ENCODE results near the gene GOLGA6A. TPM values are rescaled to one million over a fixed set of nuclear protein-coding genes. Genes with fewer than 3 reads are reported as not detected.

GOLGA6A gene
- total RNA-seq, 1 experiment from 2014 or later, result not detected

Other genes with a start within 250 kb of the GOLGA6A start
- gene TBC1D21, start 209.0 kb downstream of the GOLGA6A start, total RNA-seq (2014; rRNA removed; shearing (Covaris generic)), result not detected in 2 replicates
- gene LOXL1, start 156.1 kb downstream of the GOLGA6A start, total RNA-seq (2014; rRNA removed; shearing (Covaris generic)), result 77.4 and 117 TPM in 2 replicates
- 6.0 and 13.0 TPM in 2 replicates for gene STOML1, start 90.3 kb downstream of the GOLGA6A start, total RNA-seq (2014; rRNA removed; shearing (Covaris generic))
- gene PML, start 87.8 kb downstream of the GOLGA6A start, total RNA-seq (2014; rRNA removed; shearing (Covaris generic)), result 5.8 and 8.7 TPM in 2 replicates
- gene ISLR2, start 48.0 kb upstream of the GOLGA6A start, total RNA-seq (2014; rRNA removed; shearing (Covaris generic)), result not detected in 2 replicates
- gene ISLR, start 91.2 kb upstream of the GOLGA6A start, total RNA-seq (2014; rRNA removed; shearing (Covaris generic)), result 3.4 and 5.7 TPM in 2 replicates
- 17.2 and 23.9 TPM in 2 replicates for gene STRA6, start 120.2 kb upstream of the GOLGA6A start, total RNA-seq (2014; rRNA removed; shearing (Covaris generic))
- 3.5 and 16.8 TPM in 2 replicates for gene CCDC33, start 153.8 kb upstream of the GOLGA6A start, total RNA-seq (2014; rRNA removed; shearing (Covaris generic))